Activated CD8-positive, alpha-beta memory T cell treated with anti-CD3 and anti-CD28 coated beads, Interleukin-2, amount 50 U/mL, for 24 hours (primary cell): ENCODE results near the gene PLAGL2.
"Not testable (repeated sequence)": the region's sequence is repeated elsewhere in the genome, so short reads cannot be mapped to it uniquely, and the experiment has no call there.

Experiments used
- DNase-seq: peaks from one replicate; pipeline ENCODE4 v3.0.0-alpha.2; 2020; ENCODE audit errors: extremely low read depth

PLAGL2 gene

DNA sequence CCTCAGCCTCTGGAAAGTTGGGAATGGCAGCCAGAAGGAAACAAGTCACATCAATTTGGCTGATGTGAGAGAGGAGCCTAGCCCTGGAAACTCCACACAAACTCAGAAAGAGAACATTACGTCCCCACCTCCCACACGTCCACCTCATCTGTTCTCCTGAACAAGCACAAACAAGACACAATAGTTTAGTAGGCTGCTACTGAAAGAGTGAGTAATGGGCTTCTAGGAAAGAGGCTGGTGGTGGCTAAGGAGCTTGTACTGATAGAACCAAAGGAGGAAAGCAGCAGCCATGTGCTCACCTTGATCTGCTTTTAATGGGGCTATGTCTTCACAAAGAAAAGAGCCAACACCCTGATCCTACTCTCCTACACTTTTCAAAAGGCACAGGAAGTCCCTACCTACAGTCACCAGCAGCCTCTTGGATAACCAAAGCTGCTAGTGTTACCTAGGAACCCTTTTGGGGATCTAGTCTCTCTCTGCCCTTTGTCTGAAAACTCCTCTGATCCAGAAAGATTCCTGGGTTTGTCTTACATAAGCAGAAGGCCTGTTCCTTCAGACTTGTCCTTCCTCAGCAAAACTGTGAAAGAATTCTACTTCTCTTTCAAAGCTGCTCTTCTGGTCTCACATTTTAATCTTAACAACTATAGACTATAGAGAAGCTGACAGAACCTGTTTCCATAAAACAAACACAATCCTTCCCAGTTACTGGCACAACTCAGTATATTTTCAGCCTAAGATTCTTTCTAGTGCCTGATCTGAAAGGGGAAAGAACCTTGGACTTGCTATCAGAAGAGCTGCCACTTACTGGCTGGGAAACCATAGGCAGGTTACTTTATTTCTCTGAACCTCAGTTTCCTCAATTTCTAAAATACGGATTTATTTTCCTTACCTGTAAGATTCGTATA, 3.1 kb downstream of the PLAGL2 start:
- peak; percentile 56 for DNase-seq

DNA sequence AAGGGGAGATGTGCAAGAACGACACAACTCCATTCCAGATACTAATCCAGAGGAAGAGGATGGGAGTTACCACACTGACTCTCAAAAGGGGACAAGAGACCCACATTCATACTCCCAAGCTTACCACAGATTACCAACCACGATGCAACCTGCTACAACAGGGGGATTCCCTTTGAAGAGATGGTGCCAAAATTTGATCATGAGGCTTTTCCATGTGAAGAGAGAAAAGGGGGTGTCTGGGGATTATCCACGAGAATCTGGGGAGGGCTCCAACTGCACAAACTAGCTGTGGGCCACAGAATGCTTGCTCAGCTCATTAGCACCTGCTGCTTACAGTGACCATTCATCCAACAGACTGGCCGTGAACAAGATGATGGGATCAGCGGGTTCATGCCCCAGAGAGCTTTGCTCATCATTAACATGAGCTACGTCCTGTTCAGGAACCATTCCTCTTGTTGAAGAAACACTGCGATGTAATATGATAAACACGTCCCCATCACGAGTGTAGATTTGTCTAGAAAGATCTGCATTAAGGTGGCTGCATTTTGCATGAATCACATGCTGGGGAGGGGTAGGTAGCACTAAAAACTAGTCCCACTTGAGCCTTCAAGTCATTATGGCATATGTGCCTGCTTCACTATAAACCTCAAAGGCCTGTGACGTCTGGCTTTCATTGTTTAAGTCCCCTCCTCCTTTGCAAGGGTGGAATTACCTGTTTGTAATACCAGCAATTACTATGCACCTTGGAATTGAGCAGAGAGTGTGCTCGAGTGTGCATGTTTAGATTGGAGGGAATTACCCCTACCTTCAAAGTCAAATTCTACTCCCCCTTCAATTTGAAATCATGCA, 4.0 kb downstream of the PLAGL2 start:
- DNase-seq, result no peak

DNA sequence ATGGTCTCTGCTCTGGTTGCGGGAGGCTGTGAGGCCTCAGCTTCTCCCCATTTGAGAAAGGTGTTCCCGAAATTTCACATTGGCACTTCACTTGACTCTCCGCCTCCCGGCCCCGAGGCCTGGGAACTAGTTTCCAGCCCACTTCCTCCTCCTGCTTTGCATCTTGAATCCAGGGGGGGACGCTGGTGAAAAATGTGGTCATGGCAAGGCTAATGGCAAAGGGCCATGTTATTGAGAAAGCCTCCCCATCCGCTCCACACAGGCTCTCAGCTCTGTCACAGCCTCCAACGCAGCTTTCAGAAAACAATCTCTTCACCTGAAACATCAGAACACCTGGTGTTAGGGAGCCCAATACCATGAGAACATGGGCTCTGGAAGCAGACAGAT, 5.6 kb downstream of the PLAGL2 start:
- no peak for DNase-seq

DNA sequence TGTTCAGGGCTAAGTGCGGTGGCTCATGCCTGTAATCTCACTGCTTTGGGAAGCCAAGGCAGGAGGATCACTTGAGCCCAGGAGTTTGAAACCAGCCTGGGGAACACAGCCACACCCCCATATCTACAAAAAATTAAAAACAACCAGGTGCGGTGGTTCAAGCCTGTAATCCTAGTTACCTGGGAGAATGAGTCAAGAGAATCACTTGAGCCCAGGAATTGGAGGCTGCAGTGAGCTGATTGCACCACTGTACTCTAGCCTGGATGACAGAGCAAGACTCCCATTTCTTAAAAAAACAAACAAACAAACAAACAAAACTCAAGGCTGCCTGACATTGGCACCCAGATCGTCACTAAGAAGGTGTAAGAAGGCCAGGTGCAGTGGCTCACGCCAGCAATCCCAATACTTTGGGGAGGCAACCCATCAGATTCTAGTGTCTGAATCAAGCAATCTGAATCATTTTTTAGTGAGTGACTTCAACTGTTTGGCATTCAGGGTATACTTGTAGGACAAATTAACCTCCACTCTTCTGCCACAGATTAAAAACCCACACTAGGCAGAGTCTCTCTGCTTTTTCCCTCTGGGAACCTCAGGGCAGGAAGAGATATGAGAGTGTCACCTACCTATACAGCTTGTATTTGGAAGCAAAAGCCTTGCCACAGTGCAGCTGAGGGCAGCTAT, 6.1 kb downstream of the PLAGL2 start:
- no peak for DNase-seq

DNA sequence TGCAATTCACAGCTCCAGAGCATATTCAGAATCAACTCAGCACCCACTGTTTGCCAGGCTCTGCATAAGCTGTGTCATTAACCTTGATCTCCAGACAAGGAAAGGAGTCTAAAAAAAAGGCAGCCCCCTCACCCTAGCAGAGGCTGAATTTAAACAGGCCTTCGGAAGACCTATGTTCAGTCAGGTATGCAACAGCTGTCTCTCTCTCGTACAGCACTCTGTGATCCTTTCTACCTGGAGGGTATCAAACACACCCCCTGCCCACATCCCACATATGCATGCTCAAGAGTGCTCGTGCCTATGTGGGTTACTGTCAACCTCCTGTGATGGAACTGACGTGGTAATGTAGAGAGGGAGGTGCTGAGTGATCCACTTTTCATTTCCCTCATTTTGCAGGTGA, 8.5 kb downstream of the PLAGL2 start:
- DNase-seq, result no peak

DNA sequence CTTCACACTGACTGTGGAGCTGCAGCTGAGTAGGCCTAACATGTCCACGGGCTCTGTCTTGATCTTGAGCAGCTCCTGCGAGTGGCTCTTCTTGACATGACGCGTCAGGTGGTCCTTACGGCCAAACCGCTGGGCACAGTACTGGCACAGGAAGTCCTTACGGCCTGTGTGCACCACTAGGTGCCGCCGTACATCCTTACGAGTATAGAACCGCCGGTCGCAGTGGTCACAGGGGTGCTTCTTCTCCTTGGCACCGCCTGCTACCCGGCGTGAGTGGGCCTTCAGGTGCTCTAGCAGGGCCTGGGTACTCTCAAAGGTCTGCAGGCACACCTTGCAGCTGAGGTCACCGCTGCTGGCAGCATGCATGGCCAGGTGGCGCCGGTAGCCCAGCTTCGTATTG, 10.4 kb downstream of the PLAGL2 start:
- DNase-seq, result not testable (repeated sequence)

DNA sequence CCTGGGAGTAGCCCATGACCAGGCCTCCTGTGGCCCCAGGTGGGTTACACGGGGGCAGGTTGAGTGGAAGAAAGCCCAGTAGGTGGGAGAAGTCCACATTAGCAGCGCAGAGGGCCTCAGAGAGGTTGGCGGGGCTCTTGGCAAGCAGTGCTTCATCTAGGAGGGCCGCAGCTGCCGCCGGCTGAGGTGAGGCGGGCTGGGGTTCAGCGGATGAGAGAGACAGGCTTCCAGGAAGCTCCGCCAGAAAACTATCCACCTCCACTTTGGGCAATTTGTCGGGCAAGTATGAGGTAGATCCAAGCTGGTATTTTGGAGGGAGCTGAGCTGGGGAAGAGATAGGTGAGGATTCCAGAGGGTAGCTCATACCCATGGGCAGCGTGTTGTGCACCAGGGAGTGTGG, 10.9 kb downstream of the PLAGL2 start:
- DNase-seq, result not testable (repeated sequence)

DNA sequence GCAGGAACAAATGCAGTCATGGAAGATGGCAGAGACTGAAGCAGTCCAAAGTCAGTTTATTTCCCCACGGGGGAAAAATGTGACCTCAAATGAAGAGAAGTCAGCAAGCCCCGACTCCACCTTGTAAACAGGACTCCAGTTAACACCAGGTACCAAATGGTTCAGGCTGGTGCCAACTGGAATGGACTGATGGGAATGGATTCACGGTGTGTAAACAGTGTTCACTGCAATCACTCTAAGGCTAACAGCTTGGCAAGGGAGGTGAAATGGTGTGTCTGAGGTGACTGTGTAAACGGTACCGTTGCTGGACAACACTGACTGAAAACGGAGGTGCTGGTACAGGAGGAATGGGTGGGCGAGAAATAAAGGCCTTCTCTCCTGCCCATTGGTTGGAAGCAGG, 12.0 kb downstream of the PLAGL2 start:
- DNase-seq, result no peak

DNA sequence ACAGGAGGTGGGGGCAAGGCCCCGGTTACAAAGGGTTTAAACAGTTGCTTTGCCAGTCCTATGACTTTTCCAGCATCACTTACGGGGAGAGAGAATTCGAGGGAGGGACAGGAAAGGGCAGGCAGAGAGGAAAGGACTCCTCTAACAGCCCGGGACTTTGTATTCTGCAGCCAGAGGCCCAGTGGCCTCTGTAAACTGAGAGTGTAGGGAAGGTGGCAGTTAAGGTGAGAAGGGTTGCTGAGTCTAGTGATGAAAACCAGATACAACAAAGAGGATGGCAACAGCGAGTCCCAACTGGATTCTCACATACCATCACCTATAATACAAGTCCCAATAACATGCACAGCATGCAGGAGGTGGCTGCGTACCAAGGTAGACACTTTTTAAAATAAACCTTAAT, 13.5 kb downstream of the PLAGL2 start:
- no peak for DNase-seq

DNA sequence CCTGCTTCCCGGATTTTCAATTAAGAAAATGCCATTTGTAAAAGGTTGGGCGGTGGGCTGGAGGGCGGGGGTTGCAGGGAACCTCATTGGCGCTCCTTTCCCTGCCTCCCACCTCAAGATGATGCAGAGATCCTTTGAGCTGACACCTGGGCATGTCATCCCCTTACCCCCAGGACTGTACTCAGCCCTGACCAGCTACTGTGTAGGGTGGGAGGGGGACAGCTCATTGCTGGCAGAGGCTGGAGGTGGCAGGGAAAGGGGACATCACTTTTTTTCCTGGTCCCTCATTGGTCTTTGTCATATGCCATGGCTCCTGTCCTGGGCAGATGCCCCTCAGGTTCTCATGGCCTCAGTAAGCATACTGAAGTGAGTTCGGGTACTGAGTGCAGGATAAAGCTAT, 14.2 kb downstream of the PLAGL2 start:
- DNase-seq, result not testable (repeated sequence)

DNA sequence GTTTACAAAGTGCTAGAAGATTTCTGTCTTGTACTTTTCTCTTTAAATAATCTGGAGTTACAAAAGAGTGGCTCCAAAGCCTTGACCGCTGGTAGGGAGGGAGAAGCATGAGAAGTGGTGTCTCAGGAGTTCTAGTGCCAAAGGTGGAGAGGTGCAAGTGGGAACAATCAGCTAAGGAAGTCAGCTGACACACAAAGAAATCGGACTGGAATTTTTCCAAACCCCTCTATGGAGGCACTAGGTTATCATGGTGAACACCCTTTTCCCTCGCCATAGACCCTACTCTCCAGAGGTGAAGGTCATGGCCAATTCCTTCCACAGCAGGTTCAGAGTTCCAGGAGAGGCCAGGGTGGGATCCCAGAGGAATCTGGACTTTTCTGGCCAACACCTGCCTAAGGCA, 14.8 kb downstream of the PLAGL2 start:
- no peak for DNase-seq

DNA sequence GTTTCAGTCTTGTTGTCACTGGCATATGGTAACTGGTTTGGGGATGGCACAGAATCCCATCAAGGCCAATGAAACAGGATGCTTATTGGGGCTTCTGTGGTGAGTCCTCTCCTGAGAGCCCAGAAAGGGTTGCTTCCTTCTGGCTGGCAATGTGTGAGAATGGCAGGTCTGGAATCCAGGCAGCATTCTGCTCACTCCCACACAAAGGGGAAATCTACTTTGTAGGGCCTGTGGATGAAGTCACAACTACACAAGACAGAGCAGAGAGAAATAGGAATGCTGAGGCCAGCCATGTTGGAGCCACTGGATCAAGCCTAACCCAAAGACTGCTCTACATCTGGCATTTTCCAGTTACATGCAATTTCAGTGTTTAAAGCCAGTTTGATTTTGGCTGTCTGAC, 15.7 kb downstream of the PLAGL2 start:
- no peak for DNase-seq

DNA sequence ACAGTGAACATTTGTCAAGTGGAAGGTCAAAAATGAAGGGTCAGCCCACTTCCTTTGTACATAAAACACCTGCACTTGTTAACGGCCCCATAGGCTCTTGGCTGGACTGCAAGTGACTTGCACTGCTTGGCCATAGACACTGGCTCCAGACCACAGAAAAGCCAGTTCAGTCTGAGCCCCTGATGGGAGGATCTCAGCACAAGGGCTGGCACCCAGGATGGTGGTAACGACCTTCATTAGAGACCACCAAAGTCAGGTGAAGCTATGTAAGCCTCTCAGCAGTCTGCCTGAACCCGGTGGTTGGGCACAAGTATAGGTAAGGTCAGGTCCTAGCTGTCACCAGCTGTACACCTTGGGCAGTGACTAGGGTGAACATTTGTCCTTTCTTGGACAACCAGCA, 16.1 kb downstream of the PLAGL2 start:
- no peak for DNase-seq

DNA sequence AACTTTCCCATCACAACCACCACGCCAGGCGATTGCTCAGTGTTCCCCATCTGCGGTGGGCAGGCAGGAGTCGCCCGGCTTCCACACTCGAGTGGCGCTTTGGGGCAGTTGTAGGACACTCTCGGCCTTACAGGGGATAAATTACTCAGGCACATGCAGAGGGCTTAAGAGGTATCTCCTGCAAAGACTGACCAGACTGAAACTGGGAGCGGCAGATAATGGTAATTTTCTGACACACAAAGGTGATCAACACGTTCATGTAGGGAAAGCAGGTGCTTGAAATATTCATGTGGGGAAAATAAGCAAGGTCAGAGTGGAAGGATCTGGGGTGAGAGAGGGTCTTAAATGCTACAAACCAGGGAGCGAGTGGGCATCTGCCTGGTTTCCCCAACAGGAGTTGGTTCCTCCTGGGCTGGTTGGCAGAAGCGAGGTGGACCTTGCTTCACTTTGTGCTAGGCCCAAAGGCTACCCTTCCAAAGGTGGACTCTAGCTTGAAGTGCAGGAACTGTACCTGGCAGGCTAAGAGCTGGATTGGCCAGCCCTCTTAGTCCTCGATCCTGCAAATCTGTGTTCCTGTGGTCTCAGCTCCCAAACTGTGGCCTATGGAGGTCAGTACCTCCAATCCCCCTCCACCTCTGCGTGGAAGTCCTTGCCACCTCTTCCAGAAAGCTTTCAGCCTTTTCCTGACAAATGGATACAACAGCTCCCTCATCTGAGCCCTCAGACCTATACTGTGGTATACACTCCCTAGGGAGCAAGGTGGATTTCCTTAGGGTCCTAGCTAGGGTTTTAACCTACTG, 16.7 kb downstream of the PLAGL2 start:
- DNase-seq, result no peak

DNA sequence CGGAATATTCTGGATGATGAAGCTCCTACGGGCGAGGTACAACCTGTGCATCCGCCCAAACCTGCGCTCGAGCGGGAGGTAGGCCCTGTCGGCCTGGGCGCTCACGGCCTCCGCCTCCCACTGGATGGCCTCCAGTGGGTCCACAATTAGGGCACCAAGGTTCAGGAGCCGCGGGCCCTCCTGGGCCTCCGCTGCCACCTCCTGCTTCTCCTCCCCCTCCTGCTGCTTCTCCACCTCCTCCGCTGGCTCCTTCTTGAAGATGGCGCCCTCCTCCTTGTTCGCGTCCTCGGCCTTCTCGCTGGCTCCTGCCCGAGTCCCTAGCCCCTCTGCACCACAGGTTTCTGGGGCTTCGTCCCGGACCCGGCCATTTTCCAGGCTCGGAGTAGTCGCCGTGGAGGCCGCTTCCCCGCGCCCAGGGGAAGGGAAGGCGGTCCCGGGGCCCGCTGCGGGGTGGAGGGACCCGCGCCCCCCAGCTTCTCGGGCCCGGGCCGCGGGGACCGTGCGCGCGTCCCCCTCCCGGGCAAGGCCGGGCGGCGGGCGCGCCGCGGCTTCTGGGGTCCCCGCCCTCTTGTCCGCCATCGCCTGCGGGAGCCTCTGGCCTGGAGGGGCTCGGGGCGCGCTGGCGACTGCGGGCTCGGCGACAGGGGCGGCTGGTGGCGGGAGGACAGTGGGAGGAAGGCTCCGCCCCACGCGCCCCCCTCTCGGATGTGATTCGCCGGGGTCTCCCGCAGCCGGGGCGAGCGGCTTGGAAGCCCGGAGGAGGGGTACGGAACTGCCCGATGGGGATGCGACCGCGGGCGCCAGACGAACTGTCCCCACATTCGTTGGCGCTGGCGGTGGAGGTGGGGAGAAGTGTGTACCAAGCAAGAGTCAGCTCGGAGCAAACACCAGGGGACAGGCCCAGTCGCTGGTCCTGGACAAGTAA, 17.6 kb downstream of the PLAGL2 start:
- no peak for DNase-seq

DNA sequence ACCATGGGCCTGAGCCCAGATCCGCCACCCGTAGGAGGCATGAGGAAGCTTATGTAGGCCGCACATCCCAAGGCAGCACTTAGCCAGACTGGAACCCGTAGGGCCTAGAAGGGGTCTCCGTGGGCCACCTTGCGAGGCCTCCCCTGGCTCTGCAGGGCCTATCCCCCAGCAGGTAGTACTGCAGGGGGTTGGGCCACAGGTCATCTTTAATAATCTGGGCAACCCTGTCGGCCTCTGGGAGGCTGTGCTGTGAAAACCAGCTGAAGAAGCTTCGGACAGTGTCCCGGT, 18.5 kb downstream of the PLAGL2 start:
- no peak for DNase-seq

DNA sequence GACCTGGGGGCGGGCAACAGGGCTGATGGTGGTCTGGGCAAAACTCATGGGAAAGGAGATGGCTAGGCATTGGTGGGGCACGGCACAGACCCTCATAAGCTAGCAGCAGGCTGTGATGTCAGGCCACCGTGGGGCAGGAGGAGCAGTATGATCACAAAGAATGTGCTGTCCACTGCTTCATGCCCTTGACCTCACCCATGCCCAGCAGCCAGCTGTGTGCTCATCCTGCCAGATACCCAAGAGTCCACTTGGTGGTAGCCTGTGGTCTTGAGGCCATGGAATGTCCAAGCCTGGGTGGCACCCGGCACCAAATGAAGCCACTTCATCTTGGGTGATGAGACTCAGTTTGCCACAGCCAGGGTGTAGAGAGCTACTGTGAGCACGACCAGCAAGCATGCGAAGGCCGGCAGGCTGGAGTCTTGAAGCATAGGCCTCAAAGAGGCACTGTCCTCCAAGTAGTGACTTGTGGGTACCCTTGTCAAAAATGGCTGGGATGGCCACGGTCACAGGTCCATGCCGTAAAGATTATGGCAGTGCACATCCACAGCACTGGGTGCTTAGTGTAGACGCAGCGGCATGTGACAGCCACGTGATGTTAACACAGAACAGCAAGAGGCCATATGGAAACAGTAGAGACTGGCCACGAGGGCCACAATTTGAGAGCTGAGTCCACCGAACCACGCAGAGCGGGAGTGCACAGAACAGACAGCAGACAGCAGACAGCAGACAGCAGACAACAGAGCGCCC, 19.0 kb downstream of the PLAGL2 start:
- DNase-seq, result no peak

DNA sequence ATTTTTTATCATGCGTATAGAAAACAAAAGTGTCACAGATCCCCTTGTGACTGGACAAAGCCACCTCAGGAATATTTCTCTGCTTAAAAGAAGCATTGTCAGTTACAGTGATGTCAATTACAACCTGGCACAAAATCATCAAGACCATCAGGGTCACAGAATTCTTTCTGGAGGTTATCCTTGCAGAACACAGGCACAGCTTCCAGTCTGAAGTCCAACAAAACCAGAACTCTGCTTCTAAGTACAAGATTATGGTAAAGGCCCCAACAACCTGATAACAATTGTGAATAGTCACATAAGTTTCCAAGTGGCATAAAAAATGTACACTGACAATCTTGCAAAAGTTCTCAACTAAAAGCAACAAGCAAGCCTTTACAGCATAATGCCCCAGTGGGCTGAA, 21.0 kb downstream of the PLAGL2 start:
- DNase-seq, result no peak

DNA sequence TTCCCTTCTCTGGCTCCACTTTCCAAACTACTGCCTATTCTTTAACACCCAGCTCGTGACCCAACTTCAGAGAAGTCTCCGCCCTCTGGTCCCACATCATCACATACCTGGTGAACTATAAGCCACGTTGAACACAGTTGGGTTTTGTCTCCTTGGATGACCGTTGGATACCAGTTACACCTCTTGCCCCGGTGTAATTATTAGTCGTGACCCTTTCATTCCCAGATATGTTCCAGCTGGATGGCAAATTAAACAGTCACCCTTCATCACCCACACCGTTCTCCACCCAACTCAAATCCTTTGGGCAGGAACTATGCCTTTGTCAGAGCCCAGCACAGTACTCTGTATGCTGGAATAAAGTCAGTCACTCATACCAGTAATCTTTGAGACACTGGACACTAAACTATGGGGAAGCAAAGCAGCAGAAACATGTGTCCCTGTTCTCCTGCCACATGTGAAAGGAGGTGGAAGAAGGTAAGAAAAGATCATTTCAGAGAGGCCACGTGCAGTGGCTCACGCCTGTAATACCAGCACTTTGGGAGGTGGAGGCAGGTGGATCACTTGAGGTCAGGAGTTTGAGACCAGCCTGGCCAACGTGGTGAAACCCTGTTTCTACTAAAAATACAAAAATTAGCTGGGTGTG, 22.5 kb downstream of the PLAGL2 start:
- DNase-seq, result no peak
